Measurements from ENCODE around the gene SERPINA10. TPM values are rescaled to one million over a fixed set of nuclear protein-coding genes. Genes with fewer than 3 reads are reported as not detected.

SERPINA10 gene
- total and polyA plus RNA-seq, 7 donors = 0.06 TPM; not detected in 6

- Histone ChIP-seq H3K27me3 (no peaks in the 10 kb centered on the region), H3K9me3 (no peaks in the 10 kb centered on the region), H3K36me3 (no peaks in the 10 kb centered on the region), H3K27ac (no peak overlapping the region), H3K4me3 (no peak overlapping the region), H3K4me1 (peaks cover 0 to 6% (median 4%) of the 10 kb centered on the region in 4 donors)
- intact Hi-C loops (cut with DNase I) = no loop called here
- TF ChIP-seq EP300 (IDR thresholded peaks at IDR 0.05) (no peak), CTCF (IDR thresholded peaks at IDR 0.05) (no peak), POLR2AphosphoS5 (IDR thresholded peaks at IDR 0.05) (no peak), POLR2A (IDR thresholded peaks at IDR 0.05) (no peak)
- no peak for DNase-seq
- 83 to 86% methylated on average over 6 of the region's 6 CpGs for WGBS, 2 donors
Measured at GRCh38 chr14:94337274-94337673, 44.2 kb upstream of the SERPINA10 start.

GRCh38 chr14:94334872-94335271, 41.8 kb upstream of the SERPINA10 start:
- DNase-seq = no peak
- TF ChIP-seq CTCF (IDR thresholded peaks at IDR 0.05) = no peak
- TF ChIP-seq POLR2AphosphoS5 (IDR thresholded peaks at IDR 0.05) = no peak
- no peak for TF ChIP-seq EP300 (IDR thresholded peaks at IDR 0.05)
- no peak for TF ChIP-seq POLR2A (IDR thresholded peaks at IDR 0.05)
- H3K4me3 ChIP-seq = no peak overlapping the region
- H3K27me3 ChIP-seq = no peaks in the 10 kb centered on the region
- H3K4me1 ChIP-seq = no peaks in the 10 kb centered on the region
- no peak overlapping the region for H3K27ac ChIP-seq
- intact Hi-C loops (cut with DNase I) = no loop called here
- H3K9me3 ChIP-seq = no peaks in the 10 kb centered on the region
- WGBS, 2 donors = 68 to 74% methylated on average over 4 of the region's 4 CpGs
- no peaks in the 10 kb centered on the region for H3K36me3 ChIP-seq

- no peak for DNase-seq
- H3K4me3 ChIP-seq = no peak overlapping the region
- intact Hi-C loops (cut with DNase I) = no loop called here
- no peaks in the 10 kb centered on the region for H3K9me3 ChIP-seq
- no peak for TF ChIP-seq CTCF (IDR thresholded peaks at IDR 0.05)
- TF ChIP-seq EP300 (IDR thresholded peaks at IDR 0.05) = no peak
- no peak for TF ChIP-seq POLR2AphosphoS5 (IDR thresholded peaks at IDR 0.05)
- no peak for TF ChIP-seq POLR2A (IDR thresholded peaks at IDR 0.05)
- no peaks in the 10 kb centered on the region for H3K4me1 ChIP-seq
- H3K36me3 ChIP-seq = no peaks in the 10 kb centered on the region
- no peak overlapping the region for H3K27ac ChIP-seq
- H3K27me3 ChIP-seq = no peaks in the 10 kb centered on the region
Measured at GRCh38 chr14:94332587-94332986, 39.5 kb upstream of the SERPINA10 start.

GRCh38 chr14:94332063-94332583, 39.1 kb upstream of the SERPINA10 start:
- H3K27me3 ChIP-seq = no peaks in the 10 kb centered on the region
- H3K4me1 ChIP-seq = no peaks in the 10 kb centered on the region
- intact Hi-C loops (cut with DNase I) = no loop called here
- no peak overlapping the region for H3K4me3 ChIP-seq
- no peaks in the 10 kb centered on the region for H3K9me3 ChIP-seq
- 73 to 75% methylated on average over 7 of the region's 7 CpGs for WGBS, 2 donors
- no peak for DNase-seq
- no peaks in the 10 kb centered on the region for H3K36me3 ChIP-seq
- no peak overlapping the region for H3K27ac ChIP-seq
- TF ChIP-seq POLR2AphosphoS5 (IDR thresholded peaks at IDR 0.05) = no peak
- no peak for TF ChIP-seq CTCF (IDR thresholded peaks at IDR 0.05)
- no peak for TF ChIP-seq EP300 (IDR thresholded peaks at IDR 0.05)
- no peak for TF ChIP-seq POLR2A (IDR thresholded peaks at IDR 0.05)

- H3K27ac ChIP-seq = no peak overlapping the region
- H3K4me1 ChIP-seq = no peaks in the 10 kb centered on the region
- WGBS, 2 donors = 95 to 97% methylated on average over 5 of the region's 5 CpGs
- no peaks in the 10 kb centered on the region for H3K27me3 ChIP-seq
- TF ChIP-seq POLR2A (IDR thresholded peaks at IDR 0.05) = no peak
- no peak for TF ChIP-seq CTCF (IDR thresholded peaks at IDR 0.05)
- TF ChIP-seq EP300 (IDR thresholded peaks at IDR 0.05) = no peak
- intact Hi-C loops (cut with DNase I) = no loop called here
- no peaks in the 10 kb centered on the region for H3K9me3 ChIP-seq
- H3K36me3 ChIP-seq = no peaks in the 10 kb centered on the region
- H3K4me3 ChIP-seq = no peak overlapping the region
- no peak for DNase-seq
Measured at GRCh38 chr14:94331462-94331861, 38.4 kb upstream of the SERPINA10 start.
